Measurements from ENCODE around the gene FNDC1.

DNA sequence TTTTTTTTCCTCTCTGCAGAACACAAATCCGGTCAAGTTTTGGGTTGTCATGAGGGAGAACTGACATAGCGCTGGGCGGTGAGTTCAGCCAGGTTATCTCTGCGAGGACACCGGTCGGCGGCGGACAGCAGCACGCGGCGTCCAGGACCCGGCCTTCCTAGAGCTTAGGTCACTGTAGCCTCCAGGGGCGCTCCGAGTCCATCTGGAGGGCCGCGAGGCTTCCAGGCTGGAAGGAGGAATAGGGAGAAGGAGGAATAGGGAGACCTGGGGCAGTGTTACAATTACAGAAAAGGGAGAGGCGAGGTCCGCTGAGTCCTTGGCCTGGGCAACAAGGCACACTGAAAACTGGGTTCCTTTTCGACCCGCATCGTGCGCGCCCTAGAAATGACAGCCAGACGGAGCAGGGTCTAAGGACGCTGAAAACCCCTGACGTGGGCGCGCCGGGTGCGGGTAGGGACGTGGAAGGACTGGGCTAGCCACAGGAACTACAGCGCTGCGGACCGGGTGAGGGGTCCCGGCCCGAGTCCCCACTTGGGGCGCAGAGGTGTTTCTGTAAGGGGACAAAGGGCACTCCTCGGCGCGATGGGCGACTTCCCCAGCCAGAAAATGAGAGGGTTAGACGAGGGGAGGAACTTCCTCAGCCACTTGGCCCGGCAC, 536 bp upstream of the FNDC1 start:
- TF ChIP-seq EZH2 (IDR thresholded peaks at IDR 0.05) (no peak), POLR2AphosphoS5 (IDR thresholded peaks at IDR 0.05; ENCODE audit: borderline replicate concordance, low read depth, low read length) (no peak), FOXP2 (optimal IDR thresholded peaks at IDR 0.05; ENCODE audit: control extremely low read depth, extremely low read length, insufficient read depth) (no peak)

Measured in SK-N-MC (cell line).